HG02623 (cell line): ENCODE results near the gene RGS12.

ENCODE experiments used
- ATAC-seq: cut with Tn5 transposase; IDR thresholded peaks from one replicate; pipeline ENCODE4 v1.9.1; 2021; ENCODE audit warnings: moderate library complexity; ENCODE audit not compliant: unreplicated experiment

The RGS12 gene

GRCh38 chr4:3307486-3307885, 14.7 kb downstream of the RGS12 start:
- no peak for ATAC-seq

DNA sequence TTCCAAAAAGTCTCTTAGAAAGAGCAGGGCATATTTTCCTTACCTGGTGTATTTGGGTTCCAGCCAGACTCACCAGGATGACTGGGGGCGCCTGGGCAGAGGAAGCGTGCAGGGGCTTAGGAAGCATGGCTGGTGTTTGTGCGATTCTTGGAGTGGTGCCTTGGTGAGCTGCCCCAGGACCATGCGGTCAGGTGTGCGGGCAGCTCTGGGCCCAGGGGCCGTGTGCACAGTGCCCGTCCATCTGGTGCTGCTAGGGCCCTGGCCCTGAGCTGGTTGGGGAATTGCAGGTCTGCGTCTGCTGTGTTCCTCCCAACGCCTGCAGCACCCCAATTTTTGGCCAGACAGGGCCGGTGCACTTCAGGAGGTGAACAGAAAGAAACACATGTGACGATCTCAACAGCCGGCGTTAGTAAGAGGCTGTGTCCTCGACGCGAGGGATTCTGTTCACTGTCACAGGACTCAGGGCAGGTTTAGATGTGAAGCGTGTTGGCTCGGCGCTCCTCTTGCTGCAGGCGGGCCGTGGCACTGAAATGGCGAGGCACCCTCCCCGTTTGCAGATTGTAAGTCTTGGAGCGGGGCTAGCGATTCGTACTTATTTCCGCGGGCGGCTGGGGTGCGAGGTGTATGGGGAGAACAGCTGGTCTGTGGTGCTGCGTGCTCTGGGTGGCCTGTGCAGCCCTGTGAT, 15.2 kb downstream of the RGS12 start:
- no peak for ATAC-seq

DNA sequence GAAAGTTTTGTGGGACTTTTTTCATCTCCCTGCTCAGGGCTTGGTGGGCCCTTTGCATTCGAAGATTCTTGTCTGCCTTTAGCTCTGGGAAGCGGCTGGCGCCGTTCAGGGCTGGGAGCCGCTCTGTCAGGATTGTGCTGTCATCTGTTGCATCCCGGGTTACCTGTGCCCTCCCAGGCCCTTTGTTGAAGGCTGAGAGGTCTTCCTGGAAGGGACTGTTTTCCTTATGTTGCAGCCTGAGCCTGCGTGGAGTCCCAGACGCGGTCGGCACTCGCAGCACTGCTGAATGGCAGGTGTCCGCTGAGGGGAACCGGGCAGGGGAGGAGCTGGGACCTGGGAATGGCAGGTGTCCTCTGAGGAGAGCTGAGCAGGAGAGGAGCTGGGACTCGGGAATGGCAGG, 15.9 kb downstream of the RGS12 start:
- ATAC-seq = no peak

DNA sequence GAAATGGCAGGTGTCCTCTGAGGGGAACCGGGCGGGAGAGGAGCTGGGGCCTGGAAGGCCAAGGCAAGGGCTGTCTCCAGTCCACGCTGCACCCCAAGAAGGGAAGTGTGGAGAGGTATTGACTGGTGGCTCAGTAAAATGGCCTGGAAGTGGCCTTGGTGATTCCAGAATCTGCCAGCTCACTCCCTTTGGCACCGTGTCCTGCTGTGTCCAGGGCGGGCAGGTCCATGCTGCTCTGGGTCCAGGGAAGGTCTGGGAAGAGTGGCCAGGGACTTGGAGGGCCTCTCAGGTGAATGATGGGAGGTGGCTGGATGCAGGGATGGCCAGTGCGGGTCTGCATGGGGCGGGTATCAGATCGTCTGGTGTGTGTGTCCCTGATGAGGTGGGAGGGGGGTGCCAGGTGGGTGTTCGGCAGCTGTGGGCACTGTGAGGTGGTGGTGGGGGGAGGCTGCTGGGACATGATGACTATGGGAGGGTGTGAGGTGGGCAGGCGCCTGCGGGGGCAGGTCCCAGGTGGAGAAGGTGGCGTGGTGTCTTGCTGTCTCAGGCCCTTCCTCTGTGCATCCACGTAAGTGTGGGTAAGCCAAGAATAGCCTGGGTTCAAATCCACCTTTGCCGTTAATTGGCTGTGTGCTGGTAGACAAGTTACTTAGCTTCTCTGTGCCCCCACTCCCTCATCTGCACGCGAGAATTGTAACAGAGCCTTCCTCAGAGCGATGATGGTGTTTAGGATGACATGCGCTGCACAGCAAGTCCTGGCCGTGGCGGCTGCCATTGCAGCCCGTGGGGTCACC, 17.7 kb downstream of the RGS12 start:
- no peak for ATAC-seq

- ATAC-seq = no peak
Observed at GRCh38 chr4:3311095-3311372, 18.2 kb downstream of the RGS12 start.

- ATAC-seq = no peak
Observed at GRCh38 chr4:3311489-3312171, 18.8 kb downstream of the RGS12 start.

- no peak for ATAC-seq
Observed at GRCh38 chr4:3312362-3312761, 19.5 kb downstream of the RGS12 start.

- ATAC-seq = no peak
Observed at GRCh38 chr4:3313139-3313538, 20.3 kb downstream of the RGS12 start.

GRCh38 chr4:3313556-3314228, 20.9 kb downstream of the RGS12 start:
- no peak for ATAC-seq

DNA sequence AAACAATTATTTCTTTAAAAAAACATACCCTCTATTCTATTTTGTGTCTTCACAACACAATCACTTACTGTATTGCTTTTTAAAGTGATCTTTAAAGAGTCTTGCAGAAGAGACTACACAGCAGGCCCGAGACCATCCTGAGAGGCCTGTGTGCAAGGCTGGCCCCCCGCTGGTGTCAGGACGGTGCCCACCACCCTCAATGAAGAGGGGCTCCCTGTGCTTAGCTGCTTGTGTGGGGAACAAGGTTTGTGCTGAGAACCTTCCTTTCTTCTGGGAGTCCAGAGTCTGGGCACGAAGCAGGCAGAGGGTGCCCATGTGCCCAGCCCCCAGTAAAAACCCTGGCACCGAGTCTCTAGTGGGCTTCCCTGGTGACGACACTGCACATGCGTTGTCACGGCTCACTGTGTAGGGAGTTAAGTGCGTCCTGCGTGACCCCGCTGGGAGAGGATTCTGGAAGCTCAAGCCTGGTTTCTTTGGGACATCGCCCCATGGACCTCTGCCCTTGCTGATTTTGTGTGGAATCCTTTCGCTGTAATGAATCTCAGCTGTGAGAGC, 22.0 kb downstream of the RGS12 start:
- no peak for ATAC-seq

- ATAC-seq = no peak
Observed at GRCh38 chr4:3315566-3315965, 22.7 kb downstream of the RGS12 start.

GRCh38 chr4:3316146-3316545, 23.3 kb downstream of the RGS12 start:
- no peak for ATAC-seq

GRCh38 chr4:3317011-3317655, 24.3 kb downstream of the RGS12 start:
- ATAC-seq = no peak

DNA sequence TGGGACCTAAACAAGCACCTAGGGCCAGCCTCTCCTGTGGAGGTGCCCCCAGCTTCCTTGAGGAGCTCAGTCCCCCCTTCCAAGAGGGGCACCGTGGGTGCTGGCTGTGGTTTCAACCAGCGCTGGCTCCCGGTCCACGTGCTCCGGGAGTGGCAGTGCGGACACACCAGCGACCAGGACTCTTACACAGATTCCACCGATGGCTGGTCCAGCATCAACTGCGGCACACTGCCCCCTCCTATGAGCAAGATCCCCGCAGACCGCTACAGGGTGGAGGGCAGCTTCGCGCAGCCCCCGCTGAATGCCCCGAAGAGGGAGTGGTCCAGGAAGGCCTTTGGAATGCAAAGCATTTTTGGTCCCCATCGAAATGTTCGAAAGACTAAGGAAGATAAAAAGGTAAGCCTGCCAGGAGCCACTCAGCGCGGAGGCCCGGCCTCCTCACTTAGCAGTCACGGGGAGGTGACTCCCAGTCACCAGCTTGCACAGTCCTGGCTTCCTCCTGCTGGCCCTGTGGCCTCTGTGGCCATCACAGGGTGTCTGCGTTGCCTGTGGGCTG, 24.9 kb downstream of the RGS12 start:
- no peak for ATAC-seq

GRCh38 chr4:3318561-3319021, 25.8 kb downstream of the RGS12 start:
- ATAC-seq = no peak

DNA sequence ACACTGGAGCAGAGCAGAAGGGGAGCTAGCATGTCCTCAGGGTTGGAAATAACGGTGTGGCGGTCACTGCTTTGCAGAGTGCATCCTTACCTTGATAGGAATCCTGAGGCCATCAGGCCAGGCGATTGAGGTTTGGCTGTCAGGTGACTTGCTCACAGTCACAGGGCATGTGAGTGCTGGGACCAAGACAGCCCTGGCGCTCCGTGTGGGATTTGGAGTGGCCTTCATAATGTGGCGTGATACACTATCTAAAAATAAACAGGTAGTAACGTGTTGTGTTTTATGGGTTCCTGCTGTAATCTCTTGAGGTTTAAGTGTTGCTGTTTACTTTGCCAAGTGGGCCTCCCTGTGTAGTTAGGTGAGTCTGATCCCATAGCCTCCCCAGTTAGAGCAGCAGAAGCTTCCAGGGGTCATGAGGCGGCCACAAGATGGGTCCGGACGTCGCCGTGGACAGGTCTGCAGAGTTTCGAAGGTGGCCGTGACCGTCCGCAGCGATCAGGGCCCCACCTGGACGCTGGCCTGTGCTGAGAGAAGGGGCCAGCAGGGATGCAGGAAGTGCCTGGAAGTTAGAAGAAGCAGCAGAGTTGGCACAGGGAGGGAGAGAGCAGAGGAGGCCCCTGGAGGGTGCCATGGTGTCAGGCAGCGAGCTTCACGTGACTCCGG, 27.7 kb downstream of the RGS12 start:
- no peak for ATAC-seq

DNA sequence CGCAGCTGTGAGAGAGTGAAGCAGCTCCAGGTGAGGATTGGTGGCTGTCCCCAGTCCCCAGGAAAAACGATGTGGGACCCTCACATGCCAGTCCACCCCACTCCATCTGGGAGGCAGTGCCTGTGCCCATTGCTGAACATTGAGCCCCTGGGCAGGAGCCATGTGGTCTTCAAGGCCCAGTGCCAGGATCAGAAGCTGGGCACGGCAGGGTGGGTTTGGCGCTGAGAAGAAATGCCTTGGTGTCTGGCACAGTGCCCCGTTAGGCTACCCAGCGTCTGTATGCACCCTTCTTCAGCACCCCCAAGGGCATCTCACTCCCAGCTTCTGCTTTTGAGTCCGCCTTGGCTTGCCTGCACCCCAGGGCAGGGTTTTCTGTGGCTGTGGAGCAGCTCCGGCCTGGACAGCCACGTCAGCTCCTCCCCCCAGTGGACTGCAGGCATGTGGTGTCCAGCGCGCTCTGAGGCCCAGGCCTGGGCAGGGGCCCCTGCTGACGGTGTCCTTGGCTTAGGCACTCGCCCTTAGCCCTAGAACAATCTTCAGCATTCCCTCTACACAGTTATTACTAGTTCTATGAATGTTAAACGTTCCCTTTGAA, 28.6 kb downstream of the RGS12 start:
- no peak for ATAC-seq

GRCh38 chr4:3322059-3322550, 29.3 kb downstream of the RGS12 start:
- ATAC-seq = no peak

- no peak for ATAC-seq
Observed at GRCh38 chr4:3323071-3323481, 30.3 kb downstream of the RGS12 start.
